ENCODE results near the gene CDC42EP3. TPM values are rescaled to one million over a fixed set of nuclear protein-coding genes. Genes with fewer than 3 reads are reported as not detected.
A peak's percentile ranks its signal among the peaks of the same experiment; 100 is the strongest.

The CDC42EP3 gene
- total RNA-seq, 2 donors from 2014 or later, result 45.1 to 48.9 TPM

DNA sequence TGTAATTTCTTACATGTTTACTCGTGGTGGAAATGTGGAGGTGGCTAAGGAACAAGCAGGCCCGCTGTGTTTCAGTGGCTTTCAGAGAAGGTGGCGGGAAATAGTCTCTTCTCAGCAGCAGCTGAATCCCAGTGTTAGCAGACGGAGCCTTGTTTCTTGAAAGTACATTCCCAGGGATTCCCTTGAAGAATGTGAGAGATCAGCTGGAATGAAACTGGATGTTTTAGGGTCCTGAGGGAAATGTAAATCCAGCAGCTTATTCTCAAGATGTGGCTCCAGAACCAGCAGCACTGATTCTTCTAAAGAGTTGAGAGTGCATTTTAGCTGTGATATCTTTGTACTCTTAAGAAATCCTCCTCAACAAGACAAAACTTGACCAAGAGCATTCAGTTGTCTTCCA lies 59.1 kb downstream of the CDC42EP3 start:
- no peak for ATAC-seq
- Mint-ChIP-seq H3K4me1 (peaks cover 40% of the 10 kb centered on the region), H3K27ac (peak overlapping the region; percentile 46), H3K27me3 (no peaks in the 10 kb centered on the region), H3K36me3 (ENCODE audit: low read depth) (no peaks in the 10 kb centered on the region), H3K4me3 (no peak overlapping the region)
- no peak for DNase-seq
- H3K9me3 ChIP-seq (ENCODE audit: control insufficient read depth, low read length, poor library complexity, severe bottlenecking), result no peaks in the 10 kb centered on the region

DNA sequence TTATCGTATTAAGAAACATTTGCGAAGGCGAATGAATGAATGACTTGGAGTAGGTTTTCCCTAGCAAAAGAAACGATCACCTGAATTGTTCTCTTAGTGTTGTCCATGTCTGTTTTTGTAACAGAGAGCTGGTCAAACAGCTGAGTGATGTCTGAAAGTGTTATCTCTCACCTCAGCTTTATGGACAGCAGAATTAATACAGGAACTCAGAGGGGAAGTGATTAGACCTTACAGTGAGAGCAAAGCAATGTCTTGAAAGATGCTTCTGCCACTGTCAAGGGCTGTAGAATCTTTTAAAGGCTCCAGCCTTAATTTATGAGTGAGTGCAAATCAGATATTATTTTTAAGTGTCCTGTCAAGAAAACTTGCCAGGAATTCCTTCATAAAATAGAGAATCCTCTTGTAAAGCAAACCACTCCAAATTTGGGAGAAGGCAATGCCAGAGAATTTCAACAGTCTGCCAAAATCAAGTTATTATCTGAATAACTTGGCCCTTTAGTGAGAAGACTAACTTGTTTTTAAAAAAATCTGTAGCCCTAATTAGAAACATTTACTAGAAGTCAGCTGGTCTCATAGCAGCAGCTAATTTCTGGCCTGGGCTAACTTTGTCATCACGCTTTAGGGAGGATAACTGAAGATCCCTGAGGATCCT lies 60.7 kb downstream of the CDC42EP3 start:
- Mint-ChIP-seq H3K27me3 (no peaks in the 10 kb centered on the region), H3K4me1 (peaks cover 25% of the 10 kb centered on the region), H3K27ac (peak overlapping the region; percentile 10), H3K4me3 (no peak overlapping the region), H3K36me3 (ENCODE audit: low read depth) (no peaks in the 10 kb centered on the region)
- no peaks in the 10 kb centered on the region for H3K9me3 ChIP-seq (ENCODE audit: control insufficient read depth, low read length, poor library complexity, severe bottlenecking)
- ATAC-seq (no peak), DNase-seq (no peak)

DNA sequence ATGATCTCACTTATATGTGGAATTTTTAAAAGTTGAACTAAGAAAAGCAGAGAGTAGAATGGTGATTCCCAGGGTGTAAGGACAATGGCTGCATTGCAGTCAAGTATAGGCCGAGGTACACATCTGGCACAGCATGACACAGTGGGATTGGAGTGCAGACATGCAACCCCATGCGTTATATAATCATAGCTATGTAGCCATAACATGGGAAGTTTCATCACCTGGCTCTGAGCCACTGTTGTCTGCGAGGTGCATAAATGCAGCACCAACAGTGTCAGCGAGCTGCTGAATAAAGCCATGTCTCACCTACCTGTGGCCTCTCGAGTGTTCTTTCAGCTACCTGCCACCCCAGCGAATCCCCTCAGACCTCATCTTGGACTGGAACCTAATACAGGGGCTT lies 61.7 kb downstream of the CDC42EP3 start:
- H3K27me3 Mint-ChIP-seq, result no peaks in the 10 kb centered on the region
- no peak overlapping the region for H3K4me3 Mint-ChIP-seq
- no peaks in the 10 kb centered on the region for H3K36me3 Mint-ChIP-seq (ENCODE audit: low read depth)
- ATAC-seq, result no peak
- H3K4me1 Mint-ChIP-seq, result peaks cover 15% of the 10 kb centered on the region
- no peak overlapping the region for H3K27ac Mint-ChIP-seq
- DNase-seq, result no peak
- H3K9me3 ChIP-seq (ENCODE audit: control insufficient read depth, low read length, poor library complexity, severe bottlenecking), result no peaks in the 10 kb centered on the region

DNA sequence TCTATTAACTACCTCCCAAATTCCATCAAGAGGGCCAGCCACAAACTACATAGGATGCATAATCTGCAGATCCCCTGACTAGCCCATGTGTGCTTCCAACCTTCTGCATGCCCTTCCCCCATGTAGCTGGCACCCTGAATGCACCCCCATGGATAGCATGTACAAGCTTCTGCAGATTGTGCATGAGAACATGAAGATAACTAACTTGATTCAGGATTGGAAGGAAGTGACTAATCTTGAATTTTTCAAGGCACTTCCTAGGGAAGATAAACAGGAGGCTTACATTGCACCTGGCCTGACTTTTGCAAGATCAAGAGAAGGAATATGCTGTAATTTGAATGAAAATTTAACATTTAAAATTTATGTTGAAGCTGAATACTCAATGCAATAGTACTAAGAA lies 66.7 kb downstream of the CDC42EP3 start:
- peaks cover 20% of the 10 kb centered on the region for H3K4me1 Mint-ChIP-seq
- H3K27ac Mint-ChIP-seq, result no peak overlapping the region
- no peak for DNase-seq
- no peaks in the 10 kb centered on the region for H3K9me3 ChIP-seq (ENCODE audit: control insufficient read depth, low read length, poor library complexity, severe bottlenecking)
- no peaks in the 10 kb centered on the region for H3K36me3 Mint-ChIP-seq (ENCODE audit: low read depth)
- H3K27me3 Mint-ChIP-seq, result no peaks in the 10 kb centered on the region
- ATAC-seq, result no peak
- H3K4me3 Mint-ChIP-seq, result no peak overlapping the region

DNA sequence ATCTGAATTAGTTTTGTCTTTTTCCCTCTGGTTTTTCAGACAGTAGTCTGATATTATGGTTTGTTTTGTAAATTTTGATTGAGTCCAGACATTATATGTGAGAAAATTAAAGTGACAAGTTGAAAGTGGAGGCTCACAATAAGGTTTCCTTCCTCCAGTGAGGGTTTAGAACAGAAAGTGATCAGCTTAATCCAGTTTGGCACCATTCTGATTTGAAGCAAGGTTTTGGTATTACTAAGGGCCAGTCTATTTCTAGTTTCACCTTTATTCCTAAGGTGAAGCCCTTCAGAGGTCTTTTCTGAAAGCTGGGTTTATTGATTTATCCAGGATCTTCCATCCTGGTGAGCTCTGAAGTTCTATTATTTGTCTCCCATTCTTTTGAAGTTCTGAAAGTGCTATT lies 68.7 kb downstream of the CDC42EP3 start:
- Mint-ChIP-seq H3K36me3 (ENCODE audit: low read depth) (peaks cover 5% of the 10 kb centered on the region), H3K4me3 (peak overlapping the region; percentile 9), H3K27me3 (no peaks in the 10 kb centered on the region), H3K27ac (peak overlapping the region; percentile 97), H3K4me1 (peaks cover 24% of the 10 kb centered on the region)
- ATAC-seq, result no peak
- no peak for DNase-seq
- H3K9me3 ChIP-seq (ENCODE audit: control insufficient read depth, low read length, poor library complexity, severe bottlenecking), result no peaks in the 10 kb centered on the region

DNA sequence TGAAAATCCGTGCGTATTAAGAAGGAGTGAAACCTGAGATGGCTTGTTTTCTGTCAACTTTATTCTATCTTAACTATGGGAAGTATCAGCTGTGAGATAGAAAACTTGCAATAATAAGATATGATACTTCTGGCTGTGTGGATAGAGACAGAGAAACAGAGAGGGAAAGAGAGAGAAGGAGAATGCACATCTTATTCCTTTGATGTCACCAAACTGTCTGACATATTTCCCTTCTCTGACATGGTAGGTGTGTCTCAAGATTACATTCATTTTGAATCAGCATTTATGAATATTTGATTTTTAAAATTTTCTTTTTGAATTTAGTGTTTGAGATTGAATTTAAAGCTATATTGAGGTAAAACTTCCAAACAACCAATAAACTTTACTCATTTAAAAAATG lies 69.4 kb downstream of the CDC42EP3 start:
- peak overlapping the region; percentile 97 for H3K27ac Mint-ChIP-seq
- H3K36me3 Mint-ChIP-seq (ENCODE audit: low read depth), result peaks cover 5% of the 10 kb centered on the region
- H3K27me3 Mint-ChIP-seq, result no peaks in the 10 kb centered on the region
- no peaks in the 10 kb centered on the region for H3K9me3 ChIP-seq (ENCODE audit: control insufficient read depth, low read length, poor library complexity, severe bottlenecking)
- peaks cover 24% of the 10 kb centered on the region for H3K4me1 Mint-ChIP-seq
- no peak for DNase-seq
- no peak for ATAC-seq
- H3K4me3 Mint-ChIP-seq, result peak overlapping the region; percentile 91

DNA sequence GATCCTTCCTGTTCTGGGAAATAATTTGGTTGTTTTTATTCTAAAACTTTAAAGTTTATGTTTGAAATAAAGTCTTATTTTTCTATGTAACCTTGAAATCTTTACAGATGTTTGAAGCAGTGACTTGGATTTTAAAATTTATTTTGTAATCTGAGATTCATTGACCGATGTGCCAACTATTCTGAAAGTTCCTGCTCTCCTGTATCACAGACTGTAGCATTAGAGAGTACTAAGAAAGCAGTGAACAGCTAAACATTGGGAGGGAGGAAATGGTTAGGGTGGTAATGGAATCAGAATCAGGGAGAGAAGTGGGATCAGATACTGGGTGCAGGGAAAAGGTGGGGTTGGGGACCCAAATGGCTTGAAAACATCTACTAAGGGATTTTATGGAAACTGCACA lies 69.9 kb downstream of the CDC42EP3 start:
- no peak for ATAC-seq
- H3K27ac Mint-ChIP-seq, result peak overlapping the region; percentile 97
- no peaks in the 10 kb centered on the region for H3K9me3 ChIP-seq (ENCODE audit: control insufficient read depth, low read length, poor library complexity, severe bottlenecking)
- H3K36me3 Mint-ChIP-seq (ENCODE audit: low read depth), result peaks cover 5% of the 10 kb centered on the region
- H3K27me3 Mint-ChIP-seq, result no peaks in the 10 kb centered on the region
- no peak for DNase-seq
- H3K4me1 Mint-ChIP-seq, result peaks cover 24% of the 10 kb centered on the region
- H3K4me3 Mint-ChIP-seq, result peak overlapping the region; percentile 91

DNA sequence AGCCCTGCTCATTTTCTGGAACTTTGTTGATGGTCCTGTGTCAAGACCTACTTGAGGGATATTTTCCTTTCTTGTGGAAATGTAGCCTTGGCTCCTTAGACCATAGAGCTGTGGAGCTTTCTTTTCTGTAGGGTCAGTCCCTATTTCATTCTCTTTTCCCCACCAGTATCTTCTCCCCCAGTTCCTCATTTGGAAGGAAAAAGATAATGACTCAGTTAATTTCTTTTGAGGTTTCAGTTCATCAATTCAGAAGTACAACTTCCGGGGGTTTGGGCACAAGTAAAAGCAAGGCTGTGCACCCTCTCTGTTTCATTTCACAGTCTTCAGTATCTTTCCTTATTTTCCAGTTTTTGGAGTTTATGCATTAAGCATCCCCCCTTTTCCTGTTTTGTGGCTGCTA lies 70.7 kb downstream of the CDC42EP3 start:
- no peaks in the 10 kb centered on the region for H3K9me3 ChIP-seq (ENCODE audit: control insufficient read depth, low read length, poor library complexity, severe bottlenecking)
- Mint-ChIP-seq H3K4me3 (peak overlapping the region; percentile 91), H3K36me3 (ENCODE audit: low read depth) (peaks cover 8% of the 10 kb centered on the region), H3K27me3 (no peaks in the 10 kb centered on the region), H3K27ac (peak overlapping the region; percentile 97), H3K4me1 (peaks cover 24% of the 10 kb centered on the region)
- DNase-seq (no peak), ATAC-seq (no peak)

DNA sequence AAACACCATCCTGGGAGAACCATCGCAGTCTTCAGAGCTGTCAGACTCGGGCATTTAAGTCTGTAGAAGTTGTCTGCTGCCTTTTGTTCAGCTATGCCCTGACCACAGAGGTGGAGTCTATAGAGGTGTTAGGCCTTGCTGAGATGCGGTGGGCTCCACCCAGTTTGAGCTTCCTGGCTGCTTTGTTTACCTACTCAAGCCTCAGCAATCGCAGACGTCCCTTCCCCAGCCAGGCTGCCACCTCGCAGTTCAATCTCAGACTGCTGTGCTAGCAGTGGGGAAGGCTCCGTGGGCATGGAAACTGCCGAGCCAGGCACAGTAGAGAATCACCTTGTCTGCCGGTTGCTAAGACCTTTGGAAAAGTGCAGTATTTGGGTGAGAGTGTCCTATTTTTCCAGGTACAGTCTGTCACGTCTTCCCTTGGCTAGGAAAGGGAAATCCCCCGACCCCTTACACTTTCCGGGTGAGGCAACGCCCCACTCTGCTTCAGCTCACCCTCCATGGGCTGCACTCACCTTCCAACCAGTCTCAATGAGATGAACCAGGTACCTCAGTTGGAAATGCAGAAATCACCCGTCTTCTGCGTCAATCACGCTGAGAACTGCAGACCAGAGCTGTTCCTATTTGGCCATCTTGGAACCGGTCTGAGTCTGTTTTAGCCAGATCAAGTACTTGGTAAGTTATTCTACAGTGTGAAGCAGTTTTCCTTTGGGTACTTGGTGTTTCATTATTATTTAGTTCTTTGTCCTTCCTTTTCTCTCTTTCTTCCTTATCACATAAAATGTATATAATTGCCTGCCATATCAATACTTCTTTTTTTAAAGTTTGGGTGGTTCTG lies 71.5 kb downstream of the CDC42EP3 start:
- Mint-ChIP-seq H3K27me3 (no peaks in the 10 kb centered on the region), H3K4me1 (peaks cover 24% of the 10 kb centered on the region), H3K27ac (peak overlapping the region; percentile 97), H3K4me3 (peak overlapping the region; percentile 91), H3K36me3 (ENCODE audit: low read depth) (peaks cover 8% of the 10 kb centered on the region)
- peak; percentile 89 for ATAC-seq
- no peaks in the 10 kb centered on the region for H3K9me3 ChIP-seq (ENCODE audit: control insufficient read depth, low read length, poor library complexity, severe bottlenecking)
- peak; percentile 24 to 68 (median 61) for DNase-seq

DNA sequence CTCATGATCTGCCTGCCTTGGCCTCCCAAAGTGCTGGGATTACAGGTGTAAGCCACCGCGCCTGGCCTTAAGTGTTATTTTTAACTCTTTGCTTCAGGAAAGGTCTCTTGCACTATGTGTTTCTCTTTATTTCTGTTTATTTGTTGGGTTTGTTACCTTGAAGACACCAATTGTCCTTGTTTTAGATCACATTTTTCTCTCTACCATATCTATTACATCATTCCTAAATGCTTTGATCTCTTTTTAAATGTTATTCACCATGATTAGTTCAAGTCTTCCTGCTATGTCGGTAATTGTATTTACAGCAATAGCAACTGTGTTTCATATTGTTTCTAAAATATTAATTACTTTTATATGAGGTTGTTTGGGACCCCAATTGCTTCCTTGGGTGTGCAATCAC lies 77.7 kb downstream of the CDC42EP3 start:
- Mint-ChIP-seq H3K4me1 (peaks cover 25% of the 10 kb centered on the region), H3K27me3 (no peaks in the 10 kb centered on the region), H3K27ac (no peak overlapping the region), H3K36me3 (ENCODE audit: low read depth) (peaks cover 7% of the 10 kb centered on the region), H3K4me3 (no peak overlapping the region)
- no peak for DNase-seq
- ATAC-seq, result no peak
- no peaks in the 10 kb centered on the region for H3K9me3 ChIP-seq (ENCODE audit: control insufficient read depth, low read length, poor library complexity, severe bottlenecking)

DNA sequence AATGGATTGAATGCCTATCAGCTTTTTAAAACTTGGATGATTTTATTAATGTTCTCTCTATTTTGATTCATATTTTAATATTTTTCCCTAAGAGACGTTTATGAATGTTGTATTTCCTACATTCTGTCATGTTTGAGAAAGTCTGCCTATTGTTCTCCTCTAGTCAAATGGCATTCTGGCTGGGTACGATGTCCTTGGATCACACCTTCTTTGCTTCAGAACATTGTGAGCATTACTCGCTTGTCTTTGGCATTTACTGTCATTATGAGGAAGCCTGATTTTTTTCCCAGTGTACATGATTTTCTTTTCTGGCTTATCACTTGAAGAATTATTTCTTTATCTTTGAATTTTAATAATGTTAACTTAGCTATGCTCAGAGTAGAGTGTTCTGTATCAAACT lies 78.4 kb downstream of the CDC42EP3 start:
- no peak overlapping the region for H3K27ac Mint-ChIP-seq
- peaks cover 29% of the 10 kb centered on the region for H3K4me1 Mint-ChIP-seq
- ATAC-seq, result no peak
- H3K9me3 ChIP-seq (ENCODE audit: control insufficient read depth, low read length, poor library complexity, severe bottlenecking), result no peaks in the 10 kb centered on the region
- H3K4me3 Mint-ChIP-seq, result no peak overlapping the region
- DNase-seq, result no peak
- no peaks in the 10 kb centered on the region for H3K27me3 Mint-ChIP-seq
- H3K36me3 Mint-ChIP-seq (ENCODE audit: low read depth), result peaks cover 6% of the 10 kb centered on the region

Data from T-helper 17 cell (primary cell).